HG02943 (cell line): ENCODE data around the gene KIAA1586.

ENCODE experiments used
- ATAC-seq: cut with Tn5 transposase; IDR thresholded peaks from one replicate; pipeline ENCODE4 v1.9.1; 2021; ENCODE audit warnings: mild to moderate bottlenecking, low read depth, moderate library complexity; ENCODE audit not compliant: unreplicated experiment

The KIAA1586 gene

GRCh38 chr6:57094689-57095088, 48.2 kb downstream of the KIAA1586 start:
- ATAC-seq: no peak

GRCh38 chr6:57097596-57097995, 51.1 kb downstream of the KIAA1586 start:
- ATAC-seq: no peak

GRCh38 chr6:57102976-57103375, 56.5 kb downstream of the KIAA1586 start:
- ATAC-seq: no peak

- no peak for ATAC-seq
Observed at GRCh38 chr6:57104336-57104735, 57.8 kb downstream of the KIAA1586 start.
